WERI-Rb-1 (cell line): ENCODE data around the gene MACROD1.

Source experiments
- DNase-seq: peaks from one replicate; pipeline ENCODE4 v3.0.0-alpha.2; 2020
- H3K27ac ChIP-seq: fragments of 250-450 bp; sonication (Bioruptor Pico); 2 replicates; pipeline ENCODE4 v1.5.1; 2020; ENCODE audit warnings: mild to moderate bottlenecking, moderate library complexity
- H3K27me3 ChIP-seq: fragments of 250-450 bp; sonication (Bioruptor Pico); 2 replicates; pipeline ENCODE4 v1.5.1; 2021; ENCODE audit warnings: mild to moderate bottlenecking, low read depth, moderate library complexity; ENCODE audit not compliant: insufficient read depth, severe bottlenecking
- H3K36me3 ChIP-seq: fragments of 250-450 bp; sonication (Bioruptor Pico); 2 replicates; pipeline ENCODE4 v1.5.1; 2020; ENCODE audit warnings: mild to moderate bottlenecking, moderate library complexity
- H3K4me3 ChIP-seq: 2 replicates; pipeline ENCODE4 v1.5.1; 2011; ENCODE audit warnings: low read depth, mild to moderate bottlenecking, control low read depth, low read length
- H3K9me3 ChIP-seq: fragments of 250-450 bp; sonication (Bioruptor Pico); 2 replicates; pipeline ENCODE4 v1.5.1; 2021; ENCODE audit warnings: mild to moderate bottlenecking, moderate library complexity; ENCODE audit not compliant: severe bottlenecking
- TF ChIP-seq, protein P1 (sequence below): IDR thresholded peaks from 2 replicates; pipeline ENCODE4 v1.5.1; 2011; ENCODE audit warnings: low read depth, mild to moderate bottlenecking, control low read depth, inconsistent platforms, low read length

MACROD1 gene

DNA sequence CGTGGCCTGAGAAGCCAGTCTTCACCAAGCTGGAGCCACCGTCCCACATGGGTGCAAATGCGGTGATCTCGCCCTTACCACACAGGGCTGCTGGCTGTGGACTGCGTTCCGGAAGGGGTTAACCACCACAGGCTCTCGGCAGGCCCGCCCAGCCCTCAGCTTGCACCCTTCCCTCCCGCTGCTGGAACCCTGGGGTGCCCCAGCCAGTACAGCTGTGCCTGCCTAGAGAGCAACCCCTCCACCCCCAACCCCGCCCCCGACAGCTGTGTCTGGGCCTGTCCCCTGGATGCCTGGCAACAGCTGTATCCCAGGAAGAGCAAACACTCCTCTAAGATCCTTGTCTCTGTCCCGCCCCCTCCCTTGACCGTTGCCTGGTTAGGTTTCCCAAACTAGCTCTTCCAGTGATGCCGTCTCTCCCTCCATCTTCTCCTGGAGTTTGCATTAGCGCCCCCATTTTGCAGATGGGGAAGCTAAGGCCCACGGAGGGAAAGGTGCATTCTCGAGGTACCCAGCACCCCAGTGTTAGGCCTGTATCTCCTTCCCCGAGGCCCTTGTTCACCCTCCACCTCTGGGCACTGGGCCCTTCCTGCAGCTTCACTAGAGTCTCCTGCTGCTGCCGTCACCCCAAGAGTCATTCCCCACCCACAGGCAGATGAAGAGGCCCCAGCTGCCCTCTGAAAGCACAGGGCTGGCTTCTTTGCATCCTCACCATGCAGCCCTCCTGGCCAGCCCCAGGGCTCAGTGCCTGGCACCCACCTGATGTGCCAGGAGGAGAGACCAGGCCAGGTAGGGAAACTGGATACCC lies 204.1 kb downstream of the MACROD1 start:
- no peak for DNase-seq
- no peak overlapping the region for H3K27ac ChIP-seq
- H3K36me3 ChIP-seq = peaks cover 8% of the 10 kb centered on the region
- no peaks in the 10 kb centered on the region for H3K27me3 ChIP-seq
- H3K9me3 ChIP-seq = no peaks in the 10 kb centered on the region
- TF ChIP-seq, protein P1, sequence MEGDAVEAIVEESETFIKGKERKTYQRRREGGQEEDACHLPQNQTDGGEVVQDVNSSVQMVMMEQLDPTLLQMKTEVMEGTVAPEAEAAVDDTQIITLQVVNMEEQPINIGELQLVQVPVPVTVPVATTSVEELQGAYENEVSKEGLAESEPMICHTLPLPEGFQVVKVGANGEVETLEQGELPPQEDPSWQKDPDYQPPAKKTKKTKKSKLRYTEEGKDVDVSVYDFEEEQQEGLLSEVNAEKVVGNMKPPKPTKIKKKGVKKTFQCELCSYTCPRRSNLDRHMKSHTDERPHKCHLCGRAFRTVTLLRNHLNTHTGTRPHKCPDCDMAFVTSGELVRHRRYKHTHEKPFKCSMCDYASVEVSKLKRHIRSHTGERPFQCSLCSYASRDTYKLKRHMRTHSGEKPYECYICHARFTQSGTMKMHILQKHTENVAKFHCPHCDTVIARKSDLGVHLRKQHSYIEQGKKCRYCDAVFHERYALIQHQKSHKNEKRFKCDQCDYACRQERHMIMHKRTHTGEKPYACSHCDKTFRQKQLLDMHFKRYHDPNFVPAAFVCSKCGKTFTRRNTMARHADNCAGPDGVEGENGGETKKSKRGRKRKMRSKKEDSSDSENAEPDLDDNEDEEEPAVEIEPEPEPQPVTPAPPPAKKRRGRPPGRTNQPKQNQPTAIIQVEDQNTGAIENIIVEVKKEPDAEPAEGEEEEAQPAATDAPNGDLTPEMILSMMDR = no peak
- no peak overlapping the region for H3K4me3 ChIP-seq

DNA sequence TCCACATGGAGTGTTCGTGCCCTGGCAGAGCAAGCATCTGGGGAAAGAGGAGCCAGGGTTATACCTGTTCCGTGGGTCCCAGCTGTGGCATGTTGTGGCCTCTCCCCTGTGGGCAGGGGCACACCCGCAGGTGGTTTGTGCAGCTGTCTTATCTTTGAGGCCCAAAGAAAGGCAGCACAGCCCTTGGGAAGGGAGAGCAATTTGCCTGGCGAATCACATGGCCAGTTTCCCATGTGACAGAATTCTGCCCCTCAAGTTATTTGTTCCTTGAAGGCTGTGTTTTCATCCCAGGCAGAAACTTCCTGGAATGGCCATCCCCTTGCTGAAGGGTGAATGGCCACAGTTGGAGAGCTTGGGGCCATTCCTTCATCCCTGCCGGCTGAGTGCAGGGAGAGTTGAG lies 207.9 kb downstream of the MACROD1 start:
- peaks cover 44% of the 10 kb centered on the region for H3K36me3 ChIP-seq
- TF ChIP-seq, protein P1 = no peak
- H3K9me3 ChIP-seq = no peaks in the 10 kb centered on the region
- no peak overlapping the region for H3K4me3 ChIP-seq
- DNase-seq = no peak
- no peaks in the 10 kb centered on the region for H3K27me3 ChIP-seq
- no peak overlapping the region for H3K27ac ChIP-seq

DNA sequence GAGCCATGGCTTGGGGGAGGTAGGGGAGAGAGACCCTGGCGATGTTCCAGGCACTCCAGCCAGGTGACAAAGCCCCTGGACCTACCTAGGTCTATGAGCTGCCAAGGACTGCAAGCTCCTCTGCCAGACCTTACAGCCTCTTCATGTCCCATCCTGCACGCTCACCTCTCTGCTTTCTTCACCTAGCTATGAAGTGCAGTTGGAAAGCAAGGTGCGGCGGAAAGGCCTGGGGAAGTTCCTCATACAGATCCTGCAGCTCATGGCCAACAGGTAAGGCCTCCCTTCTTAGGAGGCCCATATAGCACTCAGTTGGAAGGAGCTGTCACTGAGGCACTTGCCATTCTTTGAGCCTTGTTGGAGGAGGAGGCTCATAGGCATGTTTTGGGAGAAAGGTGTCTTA lies 213.3 kb downstream of the MACROD1 start:
- peaks cover 81% of the 10 kb centered on the region for H3K36me3 ChIP-seq

DNA sequence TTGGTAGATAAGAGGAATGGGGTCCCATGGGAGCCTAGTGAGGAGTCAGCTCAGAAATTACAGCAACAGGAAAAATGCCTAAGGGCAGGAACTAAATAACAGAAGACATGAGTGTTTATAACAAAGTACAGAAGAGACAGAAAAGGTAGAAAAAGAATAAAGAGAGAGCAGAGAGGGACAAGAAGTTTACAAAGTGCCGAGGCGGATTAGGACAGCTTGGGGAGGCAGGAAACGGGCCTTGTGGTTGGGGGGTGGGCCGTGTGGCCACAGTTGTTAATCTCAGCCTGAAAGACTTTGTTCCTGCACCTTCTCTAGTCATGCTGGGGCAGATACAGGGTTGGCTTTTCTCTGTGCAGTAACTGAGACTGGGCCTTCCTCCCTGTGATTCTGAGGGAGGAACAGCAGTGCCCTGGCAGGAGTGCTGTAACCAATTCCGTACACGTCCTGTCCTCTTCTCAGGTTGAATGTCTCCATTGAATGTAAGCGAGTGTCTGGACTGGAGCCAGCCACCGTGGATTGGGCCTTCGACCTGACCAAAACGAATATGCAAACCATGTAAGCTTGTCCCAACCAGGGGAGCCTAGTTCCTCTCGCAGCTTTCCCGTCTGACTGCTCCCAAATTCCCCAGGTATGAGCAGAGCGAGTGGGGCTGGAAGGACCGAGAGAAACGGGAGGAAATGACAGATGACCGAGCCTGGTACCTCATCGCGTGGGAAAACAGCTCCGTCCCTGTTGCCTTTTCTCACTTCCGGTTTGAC lies 214.0 kb downstream of the MACROD1 start:
- DNase-seq = no peak
- TF ChIP-seq, protein P1 = no peak
- Histone ChIP-seq H3K4me3 (no peak overlapping the region), H3K36me3 (peaks cover 82% of the 10 kb centered on the region), H3K27ac (no peak overlapping the region), H3K9me3 (no peaks in the 10 kb centered on the region), H3K27me3 (no peaks in the 10 kb centered on the region)

More for the DNA sequence above, 213.3 kb downstream of the MACROD1 start:
- TF ChIP-seq, protein P1 = no peak
- no peak overlapping the region for H3K4me3 ChIP-seq
- no peak overlapping the region for H3K27ac ChIP-seq
- no peaks in the 10 kb centered on the region for H3K9me3 ChIP-seq
- no peaks in the 10 kb centered on the region for H3K27me3 ChIP-seq
- no peak for DNase-seq
